Bone marrow (tissue), 2 donors: ENCODE results near the gene HOXD4.

ENCODE experiments used
- DNase-seq, 2 donors: peaks; one replicate each; lab custom pipeline; 2025; lab: John Stamatoyannopoulos, UW

Gene HOXD4

GRCh38 chr2:176151442-176152287 is at the start of gene HOXD4:
Gene HOXD4 (plus strand): TSS chr2:176151550. CDS start chr2:176151634, 84 bp downstream.
- DNase-seq: no peak

GRCh38 chr2:176101842-176102241 is 49.5 kb upstream of the HOXD4 start:
- DNase-seq: no peak

- DNase-seq: no peak
Measured at GRCh38 chr2:176102309-176102866, 49.0 kb upstream of the HOXD4 start.

GRCh38 chr2:176103194-176103593 is 48.2 kb upstream of the HOXD4 start:
- no peak for DNase-seq

- DNase-seq: no peak
Measured at GRCh38 chr2:176103742-176104315, 47.5 kb upstream of the HOXD4 start.

GRCh38 chr2:176104316-176105077 is 46.9 kb upstream of the HOXD4 start:
- no peak for DNase-seq

- DNase-seq: no peak
Measured at GRCh38 chr2:176105078-176105729, 46.1 kb upstream of the HOXD4 start.

- no peak for DNase-seq
Measured at GRCh38 chr2:176105730-176106580, 45.4 kb upstream of the HOXD4 start.

- DNase-seq: no peak
Measured at GRCh38 chr2:176106581-176107539, 44.5 kb upstream of the HOXD4 start, which contains the start of gene HOXD11. Gene HOXD11 (plus strand): TSS chr2:176107280. CDS start chr2:176107356, 76 bp downstream.

- DNase-seq: no peak
Measured at GRCh38 chr2:176107731-176108181, 43.6 kb upstream of the HOXD4 start.

- no peak for DNase-seq
Measured at GRCh38 chr2:176109192-176109901, 42.0 kb upstream of the HOXD4 start.

- DNase-seq: no peak
Measured at GRCh38 chr2:176109946-176110345, 41.4 kb upstream of the HOXD4 start.

GRCh38 chr2:176110415-176111308 is 40.7 kb upstream of the HOXD4 start:
- no peak for DNase-seq

GRCh38 chr2:176111309-176111663 is 40.1 kb upstream of the HOXD4 start:
- peak in 1 of 2 donors; percentile 32 for DNase-seq

- DNase-seq: no peak
Measured at GRCh38 chr2:176111846-176112374, 39.4 kb upstream of the HOXD4 start.

- no peak for DNase-seq
Measured at GRCh38 chr2:176112375-176113302, 38.7 kb upstream of the HOXD4 start.
